ENCODE measurements around the gene TMEM53.
"Not testable (repeated sequence)": the region's sequence is repeated elsewhere in the genome, so short reads cannot be mapped to it uniquely, and the experiment has no call there.

The TMEM53 gene
- total RNA-seq: 0.72 to 1.9 reads per million in 2 donors

GRCh38 chr1:44674113-44675000 lies at the start of gene TMEM53, which contains the start of gene ARMH1:
Gene TMEM53, minus strand, starts transcription at chr1:44674481. Its CDS starts 90 bp downstream, at chr1:44674391.
Gene ARMH1, plus strand, starts transcription at chr1:44674714. Its CDS starts 14,984 bp downstream, at chr1:44689698.
- peak; percentile 94 for DNase-seq

DNA sequence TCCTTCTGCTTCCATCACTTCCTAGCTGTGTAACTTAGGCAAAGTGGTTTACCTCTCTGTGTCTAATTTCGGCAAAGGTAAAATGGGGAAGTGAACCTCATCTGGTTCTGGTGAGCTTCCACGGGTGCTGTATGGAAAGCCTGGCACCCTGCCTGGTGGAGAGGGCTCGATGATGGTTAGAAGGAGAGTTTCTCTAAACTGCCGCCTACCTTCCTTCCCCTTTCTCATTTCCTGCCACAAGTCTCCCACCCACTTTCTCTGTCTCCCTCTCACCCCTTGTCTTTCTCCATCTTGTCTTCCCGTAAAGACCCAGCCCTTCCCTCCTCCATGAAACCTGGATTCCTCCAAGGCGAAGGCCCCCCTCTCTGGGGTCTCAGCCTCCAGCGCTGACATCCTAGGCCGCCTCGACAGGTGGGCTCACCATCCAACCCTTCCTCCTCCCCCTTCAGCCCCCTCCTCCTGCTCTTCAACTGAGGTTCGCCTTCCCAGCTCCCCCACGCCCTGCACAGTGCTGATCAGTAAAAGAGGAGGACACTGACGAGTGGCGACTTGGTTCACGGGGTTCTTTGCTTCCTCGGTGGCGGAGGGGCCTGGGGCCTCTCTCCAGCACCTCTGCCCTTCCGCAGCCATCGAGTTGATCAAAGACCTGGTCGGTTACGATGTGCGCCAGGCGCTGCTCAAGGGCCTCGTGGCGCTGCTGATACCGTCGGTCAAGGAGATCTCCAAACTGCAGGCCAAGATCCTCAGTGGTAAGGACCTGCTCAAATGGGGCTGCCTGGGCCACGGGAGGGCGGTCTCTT lies 49.4 kb upstream of the TMEM53 start:
- DNase-seq: no peak

DNA sequence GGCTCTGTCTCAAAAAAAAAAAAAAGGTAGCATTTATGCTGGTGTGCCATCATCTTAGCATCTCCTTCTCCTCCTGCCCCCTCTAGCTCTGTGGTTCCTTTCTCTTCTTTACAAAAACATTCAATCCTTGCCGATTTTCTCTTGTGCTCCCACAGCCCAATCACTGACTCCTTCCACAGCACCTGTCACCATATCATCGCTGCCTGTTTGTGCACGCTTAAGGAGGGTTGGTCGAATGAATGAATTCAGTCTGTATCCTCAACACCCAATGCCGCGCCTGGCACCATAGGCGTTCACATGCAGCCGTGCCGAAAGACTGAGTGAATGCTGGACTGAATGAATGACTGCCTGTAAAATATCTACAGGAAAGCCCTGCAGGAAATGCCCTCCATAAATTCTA lies 48.8 kb upstream of the TMEM53 start:
- no peak for DNase-seq

DNA sequence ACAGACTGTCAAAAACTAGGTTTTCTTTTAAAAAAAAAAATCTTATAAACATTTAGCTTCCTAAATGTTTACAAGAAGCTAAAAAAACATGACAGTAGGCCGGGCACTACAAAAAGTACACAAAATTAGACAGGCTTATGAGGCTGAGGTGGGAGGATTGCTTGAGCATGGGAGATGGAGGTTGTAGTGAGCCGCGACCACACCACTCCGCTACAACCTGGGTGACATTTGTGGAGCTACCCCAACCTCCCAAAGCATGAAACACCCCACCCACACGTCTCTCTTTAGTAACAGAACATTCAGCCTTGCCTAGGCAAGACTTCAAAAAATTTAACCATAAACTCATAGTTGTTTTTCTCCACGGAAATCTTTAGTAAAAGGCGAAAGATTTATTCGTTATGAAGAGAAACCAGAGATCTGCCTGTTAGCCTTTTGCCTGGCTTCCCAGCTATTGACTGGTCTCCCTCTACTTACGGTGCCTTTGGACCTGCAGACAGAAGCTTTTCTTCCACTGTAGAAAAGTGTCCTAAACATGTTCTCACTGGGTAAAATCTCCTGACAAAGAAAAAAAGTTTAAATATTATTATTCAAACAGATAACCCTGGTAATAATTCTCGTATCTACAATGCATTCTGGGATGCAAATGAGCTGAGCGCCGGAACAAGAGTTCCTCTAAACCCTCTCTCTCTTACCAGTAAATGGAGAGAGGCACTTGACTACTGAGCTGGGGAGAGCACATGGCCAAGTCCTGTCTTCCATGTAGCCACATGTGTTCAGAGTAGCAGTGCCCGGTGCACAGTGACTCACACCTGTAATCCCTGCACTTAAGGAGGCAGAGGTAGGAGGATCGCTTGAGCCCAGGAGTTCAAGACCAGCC lies 47.4 kb upstream of the TMEM53 start:
- DNase-seq: peak; percentile 37

GRCh38 chr1:44720281-44720680 lies 46.0 kb upstream of the TMEM53 start:
- DNase-seq: no peak

DNA sequence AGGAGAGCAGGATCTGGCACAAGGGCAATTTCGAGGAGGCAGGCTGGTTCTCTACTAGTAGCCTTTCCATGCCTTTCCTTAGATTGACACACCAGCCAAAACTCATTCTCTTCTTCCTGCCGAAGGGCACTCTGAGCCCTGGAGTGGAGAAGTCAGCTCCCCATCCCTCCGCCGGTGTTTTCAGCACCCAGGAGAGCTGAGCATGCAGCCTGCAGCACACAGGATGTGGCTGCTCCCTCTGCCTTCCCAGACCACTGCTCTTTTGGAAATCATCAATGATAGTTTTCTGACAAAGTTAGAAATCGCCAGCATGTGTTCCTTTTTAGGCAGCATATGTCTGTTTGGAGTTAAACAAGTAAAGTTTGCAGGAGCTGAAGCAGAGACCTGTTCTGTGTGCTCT lies 45.0 kb upstream of the TMEM53 start:
- DNase-seq: no peak

DNA sequence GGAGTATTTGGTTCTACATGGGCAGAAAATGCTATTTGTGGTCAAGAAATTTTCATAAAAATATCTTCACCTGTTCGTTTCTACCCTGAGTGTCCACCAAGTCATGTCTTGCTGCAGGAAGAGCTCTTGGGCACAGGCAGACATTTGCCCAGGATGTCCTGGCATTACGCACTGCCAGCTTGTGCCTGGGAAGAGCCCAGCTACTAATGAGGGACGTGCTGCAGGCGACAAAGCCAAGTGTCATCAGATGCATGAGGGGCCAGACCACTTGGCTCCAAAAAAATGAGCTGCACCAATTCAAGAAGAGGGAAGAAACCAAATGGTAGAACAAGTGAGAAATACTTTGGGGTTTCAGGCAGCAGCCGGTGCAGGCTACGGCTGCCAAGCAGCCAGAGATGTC lies 43.8 kb upstream of the TMEM53 start:
- DNase-seq: no peak

DNA sequence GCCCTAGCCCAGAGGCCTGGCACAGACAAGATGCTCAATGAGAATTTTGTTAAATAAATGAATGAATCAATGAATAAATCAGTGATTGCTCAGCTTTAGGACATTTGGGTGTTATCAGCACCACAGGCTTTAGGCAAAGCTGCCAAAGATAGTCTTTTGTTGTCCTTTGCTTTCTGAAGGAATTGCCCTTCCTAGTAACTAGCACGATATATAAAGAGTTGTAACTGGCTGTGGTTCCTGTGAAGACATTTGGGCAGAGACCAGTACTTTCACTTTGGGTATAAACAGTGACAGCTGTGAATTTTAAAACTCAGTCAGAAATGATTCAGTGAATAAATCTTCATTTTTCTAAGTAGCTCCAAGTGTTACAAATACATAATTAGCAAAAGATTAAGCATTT lies 43.4 kb upstream of the TMEM53 start:
- DNase-seq: no peak

GRCh38 chr1:44717156-44717555 lies 42.9 kb upstream of the TMEM53 start:
- no peak for DNase-seq

- DNase-seq: peak; percentile 46
These were observed 40.8 kb upstream of the TMEM53 start for GRCh38 chr1:44714944-44715571.

GRCh38 chr1:44714532-44714931 lies 40.3 kb upstream of the TMEM53 start:
- no peak for DNase-seq

DNA sequence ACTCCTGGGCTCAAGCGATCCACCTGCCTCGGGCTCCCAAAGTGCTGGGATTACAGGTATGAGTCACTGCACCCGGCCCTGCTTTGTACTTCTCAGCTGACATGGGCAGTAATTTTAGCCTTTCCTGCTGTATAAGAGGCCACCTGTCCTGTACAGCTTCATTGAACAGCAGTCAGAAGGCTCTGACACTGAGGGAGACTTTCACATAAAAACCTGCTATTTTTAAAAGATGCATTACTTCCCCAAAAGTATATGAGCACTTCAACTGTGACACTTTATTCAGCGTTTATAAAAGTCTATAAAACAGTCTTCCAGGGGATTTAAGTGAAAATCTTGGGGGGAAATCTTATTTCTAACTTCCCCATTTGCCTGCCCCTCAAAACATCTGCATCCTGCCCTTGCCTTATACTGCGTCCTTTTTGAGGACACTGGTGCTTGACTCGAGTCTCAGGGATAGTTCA lies 39.1 kb upstream of the TMEM53 start:
- DNase-seq: no peak

GRCh38 chr1:44707959-44708831 lies 33.9 kb upstream of the TMEM53 start:
- no peak for DNase-seq

DNA sequence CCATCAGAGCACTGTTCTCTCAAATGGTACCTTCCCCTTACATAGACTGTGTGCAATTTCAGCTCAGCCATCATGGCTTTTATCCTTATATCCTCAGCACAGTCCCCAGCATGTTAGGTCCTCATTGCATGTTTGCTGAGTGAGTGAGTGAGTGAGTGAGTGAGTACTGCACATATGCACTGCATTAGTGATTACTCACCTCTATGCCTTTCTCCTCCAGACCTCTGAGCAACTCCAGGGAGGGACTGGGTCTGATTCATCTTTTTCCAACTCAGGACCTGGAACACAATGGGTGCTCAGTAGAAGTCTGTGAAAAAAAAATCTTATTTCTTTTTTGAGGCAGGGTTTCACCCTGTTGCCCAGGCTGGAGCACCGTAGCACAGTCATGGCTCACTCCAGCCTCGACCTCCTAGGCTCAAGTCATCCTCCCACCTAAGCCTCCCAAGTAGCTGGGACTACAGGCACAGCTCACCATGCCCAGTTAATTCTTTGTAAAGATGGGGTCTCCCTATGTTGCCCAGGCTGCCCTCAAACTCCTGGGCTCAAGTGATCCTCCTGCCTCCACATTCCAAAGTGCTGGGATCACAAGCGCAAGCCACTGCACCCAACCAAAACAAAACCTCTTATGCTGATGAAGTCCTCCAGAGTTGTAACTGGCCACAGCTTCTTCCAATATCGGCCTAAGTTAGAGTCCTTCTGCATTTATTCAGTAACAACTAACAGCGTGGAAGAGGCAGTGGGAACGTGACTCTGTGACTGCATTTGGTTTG lies 33.0 kb upstream of the TMEM53 start:
- no peak for DNase-seq

DNA sequence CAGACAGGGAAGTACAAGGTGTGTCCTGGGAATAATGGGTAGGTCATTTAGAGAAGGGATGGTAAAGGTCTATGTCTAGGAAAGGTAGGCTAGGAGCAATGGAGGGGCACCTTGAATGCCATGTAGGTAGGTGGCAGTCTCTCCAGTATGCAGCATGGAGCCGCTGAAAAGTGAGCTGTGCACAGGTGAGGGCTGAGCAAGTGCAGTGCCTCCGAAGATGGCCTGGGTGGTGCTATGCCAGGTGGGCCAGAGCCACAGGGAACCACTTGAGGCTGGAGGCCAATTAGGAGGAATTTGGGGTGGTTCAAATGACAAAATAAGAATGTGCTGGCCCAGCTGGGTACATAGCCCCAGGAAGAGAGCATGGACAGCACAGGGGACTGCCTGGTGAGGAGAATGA lies 31.7 kb upstream of the TMEM53 start:
- no peak for DNase-seq

- DNase-seq: no peak
These were observed 31.2 kb upstream of the TMEM53 start for GRCh38 chr1:44705470-44705869.

DNA sequence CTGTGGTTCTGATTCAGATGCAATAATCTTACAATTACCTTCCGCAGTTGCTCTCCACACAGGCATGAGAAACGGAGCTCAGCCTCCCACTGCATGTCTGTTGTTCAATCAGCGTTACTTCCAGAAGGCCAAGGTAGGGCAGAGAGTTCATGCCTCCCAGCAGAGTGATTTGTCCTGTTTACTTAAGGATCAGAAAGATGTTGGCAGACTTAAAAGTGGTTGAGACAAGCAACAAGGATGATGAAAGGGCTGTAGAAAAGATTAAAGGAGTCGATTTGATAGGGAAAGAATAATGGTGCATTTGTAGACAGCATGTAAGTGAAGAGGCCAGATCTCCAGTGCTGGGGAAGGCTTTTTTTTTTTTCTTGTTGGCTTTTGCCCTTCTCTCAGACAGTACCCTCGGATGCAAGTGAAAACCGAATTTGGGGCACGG lies 26.9 kb upstream of the TMEM53 start:
- no peak for DNase-seq

DNA sequence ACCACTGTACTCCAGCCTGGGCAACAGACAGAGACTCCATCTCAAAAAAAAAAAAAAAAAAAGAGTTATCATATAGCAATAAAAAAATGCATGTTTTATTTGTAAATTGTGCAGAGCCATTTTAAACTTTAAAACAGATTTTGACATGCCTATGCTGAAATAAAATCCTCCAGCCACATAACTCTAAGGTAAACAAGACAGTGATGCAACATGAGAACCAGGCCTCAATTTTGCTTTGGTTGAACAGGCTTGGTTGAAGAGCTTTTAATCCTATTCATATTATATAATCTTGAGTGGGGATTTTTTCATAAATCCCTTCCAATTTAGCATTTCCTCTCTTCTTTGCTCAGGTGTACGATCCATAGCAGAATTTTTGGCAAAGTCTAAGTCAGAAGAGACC lies 26.3 kb upstream of the TMEM53 start:
- no peak for DNase-seq

GRCh38 chr1:44699375-44699774 lies 25.1 kb upstream of the TMEM53 start:
- DNase-seq: not testable (repeated sequence)

DNA sequence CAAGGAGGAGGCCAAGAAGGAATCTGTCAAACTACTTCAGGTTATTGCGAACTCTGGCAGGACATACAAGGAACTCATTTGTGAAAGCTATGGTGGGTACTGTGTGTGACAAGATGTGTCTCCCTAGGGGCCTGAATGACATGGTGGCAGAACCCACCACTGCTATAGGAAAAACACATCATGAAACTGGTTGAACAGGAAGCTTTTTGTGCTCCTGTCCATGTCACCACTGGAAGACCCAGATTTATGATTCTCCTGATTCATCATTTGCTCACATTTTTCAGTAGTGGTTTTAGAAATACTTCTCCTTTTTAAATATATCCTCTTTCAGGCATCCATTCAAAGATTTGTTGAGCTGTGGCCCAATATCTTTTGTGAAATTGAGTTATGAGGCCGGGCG lies 23.9 kb upstream of the TMEM53 start:
- no peak for DNase-seq

Data from T-helper 9 cell (primary cell).